OCI-LY1 (cell line): Measurements from ENCODE around the gene OGG1.

Source experiments
- H2AFZ ChIP-seq: fragments of 200-600 bp; sonication (generic), shearing (Covaris generic); 2 replicates; pipeline ENCODE4 v1.6.0; 2014; ENCODE audit warnings: antibody characterized with exemption, mild to moderate bottlenecking, low read length
- H3F3A ChIP-seq: fragments of 200-600 bp; sonication (generic), shearing (Covaris generic); 2 replicates; pipeline ENCODE4 v1.6.0; 2014; ENCODE audit warnings: mild to moderate bottlenecking, antibody characterized with exemption, low read length, moderate library complexity; ENCODE audit not compliant: insufficient read depth
- H3K27ac ChIP-seq: fragments of 200-600 bp; sonication (generic); 2 replicates; pipeline ENCODE4 v1.5.1; 2014; ENCODE audit warnings: low read length, mixed run types, mild to moderate bottlenecking, low read depth; ENCODE audit not compliant: poor library complexity, severe bottlenecking
- H3K27me3 ChIP-seq: fragments of 200-600 bp; sonication (generic); 2 replicates; pipeline ENCODE4 v1.6.0; 2014; ENCODE audit warnings: antibody characterized with exemption, mild to moderate bottlenecking, low read length, moderate library complexity; ENCODE audit not compliant: insufficient read depth
- H3K36me3 ChIP-seq: fragments of 200-600 bp; sonication (generic); 2 replicates; pipeline ENCODE4 v1.6.1; 2014; ENCODE audit warnings: mild to moderate bottlenecking, antibody characterized with exemption, low read length, moderate library complexity, mixed read lengths; ENCODE audit not compliant: insufficient read depth
- H3K4me1 ChIP-seq: fragments of 200-600 bp; sonication (generic); 2 replicates; pipeline ENCODE4 v1.5.1; 2014; ENCODE audit warnings: mild to moderate bottlenecking, low read length, moderate library complexity; ENCODE audit not compliant: insufficient read depth, severe bottlenecking
- H3K4me2 ChIP-seq: fragments of 200-600 bp; sonication (generic), shearing (Covaris generic); 2 replicates; pipeline ENCODE4 v1.6.1; 2014; ENCODE audit warnings: low read length
- H3K4me3 ChIP-seq: fragments of 200-600 bp; sonication (generic); 2 replicates; pipeline ENCODE4 v1.5.1; 2014; ENCODE audit warnings: low read length, low read depth, mild to moderate bottlenecking, mixed read lengths; ENCODE audit not compliant: poor library complexity, severe bottlenecking
- H3K79me2 ChIP-seq: fragments of 200-600 bp; shearing (Covaris generic); 2 replicates; pipeline ENCODE4 v1.6.1; 2016; ENCODE audit warnings: mixed run types, low read length, mixed read lengths; ENCODE audit not compliant: insufficient read depth
- H3K9ac ChIP-seq: fragments of 200-600 bp; sonication (generic), shearing (Covaris generic); 2 replicates; pipeline ENCODE4 v1.6.1; 2014; ENCODE audit warnings: mild to moderate bottlenecking, low read length, mixed read lengths
- H3K9me2 ChIP-seq: fragments of 200-600 bp; sonication (generic), shearing (Covaris generic); 2 replicates; pipeline ENCODE4 v1.6.1; 2014; ENCODE audit warnings: low read depth, mild to moderate bottlenecking, low read length, mixed read lengths
- H3K9me3 ChIP-seq: fragments of 200-600 bp; shearing (Covaris generic); 2 replicates; pipeline ENCODE4 v1.6.1; 2014; ENCODE audit warnings: low read length, mixed read lengths
- H4K20me1 ChIP-seq: fragments of 200-600 bp; sonication (generic), shearing (Covaris generic); 2 replicates; pipeline ENCODE4 v1.6.0; 2016; ENCODE audit warnings: mild to moderate bottlenecking, low read length; ENCODE audit not compliant: insufficient read depth
- EZH2 ChIP-seq: fragments of 200-600 bp; sonication (generic), shearing (Covaris generic); IDR thresholded peaks from 2 replicates; pipeline ENCODE4 v1.8.0; 2017; ENCODE audit warnings: borderline replicate concordance, mixed run types, mild to moderate bottlenecking, antibody characterized with exemption, low read length, moderate library complexity, mixed read lengths
- TF ChIP-seq, protein P1 (sequence below): fragments of 200-600 bp; sonication (generic), shearing (Covaris generic); IDR thresholded peaks from 2 replicates; pipeline ENCODE4 v1.5.1; 2017; ENCODE audit warnings: mild to moderate bottlenecking, antibody characterized with exemption, low read length, moderate library complexity, mixed read lengths

Gene OGG1

DNA sequence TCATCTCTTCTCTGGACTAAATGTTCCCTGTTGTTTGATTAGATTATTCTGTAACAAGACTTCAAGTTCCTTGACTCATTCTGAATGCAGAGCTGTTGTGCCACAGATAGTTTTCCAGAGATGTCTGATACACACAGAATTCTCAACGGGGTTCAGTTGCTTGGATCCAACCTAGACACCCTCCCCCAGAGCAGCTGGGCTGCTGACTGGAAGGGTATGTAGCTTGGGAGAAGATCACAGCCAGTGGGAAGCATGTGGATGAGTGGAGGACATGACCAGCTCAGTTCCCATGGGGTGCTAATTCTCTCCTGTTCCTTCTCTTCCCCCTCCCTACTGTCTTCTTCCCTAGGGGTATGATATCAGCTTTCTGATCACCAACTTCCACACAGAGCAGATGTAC, 53.7 kb downstream of the OGG1 start:
- no peaks in the 10 kb centered on the region for H3K27me3 ChIP-seq
- no peak overlapping the region for H3K9ac ChIP-seq
- H4K20me1 ChIP-seq = no peaks in the 10 kb centered on the region
- no peak for TF ChIP-seq EZH2
- TF ChIP-seq, protein P1, sequence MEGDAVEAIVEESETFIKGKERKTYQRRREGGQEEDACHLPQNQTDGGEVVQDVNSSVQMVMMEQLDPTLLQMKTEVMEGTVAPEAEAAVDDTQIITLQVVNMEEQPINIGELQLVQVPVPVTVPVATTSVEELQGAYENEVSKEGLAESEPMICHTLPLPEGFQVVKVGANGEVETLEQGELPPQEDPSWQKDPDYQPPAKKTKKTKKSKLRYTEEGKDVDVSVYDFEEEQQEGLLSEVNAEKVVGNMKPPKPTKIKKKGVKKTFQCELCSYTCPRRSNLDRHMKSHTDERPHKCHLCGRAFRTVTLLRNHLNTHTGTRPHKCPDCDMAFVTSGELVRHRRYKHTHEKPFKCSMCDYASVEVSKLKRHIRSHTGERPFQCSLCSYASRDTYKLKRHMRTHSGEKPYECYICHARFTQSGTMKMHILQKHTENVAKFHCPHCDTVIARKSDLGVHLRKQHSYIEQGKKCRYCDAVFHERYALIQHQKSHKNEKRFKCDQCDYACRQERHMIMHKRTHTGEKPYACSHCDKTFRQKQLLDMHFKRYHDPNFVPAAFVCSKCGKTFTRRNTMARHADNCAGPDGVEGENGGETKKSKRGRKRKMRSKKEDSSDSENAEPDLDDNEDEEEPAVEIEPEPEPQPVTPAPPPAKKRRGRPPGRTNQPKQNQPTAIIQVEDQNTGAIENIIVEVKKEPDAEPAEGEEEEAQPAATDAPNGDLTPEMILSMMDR = no peak
- H3K4me2 ChIP-seq = no peak overlapping the region
- H3K27ac ChIP-seq = no peak overlapping the region
- peaks cover 90% of the 10 kb centered on the region for H3K36me3 ChIP-seq
- H3K9me3 ChIP-seq = no peaks in the 10 kb centered on the region
- H3K79me2 ChIP-seq = no peaks in the 10 kb centered on the region
- H2AFZ ChIP-seq = no peak overlapping the region
- peaks cover under 1% of the 10 kb centered on the region for H3K4me1 ChIP-seq
- H3F3A ChIP-seq = peaks cover under 1% of the 10 kb centered on the region; the same call in 1 of the 2 replicates
- H3K4me3 ChIP-seq = no peak overlapping the region
- H3K9me2 ChIP-seq = no peaks in the 10 kb centered on the region

DNA sequence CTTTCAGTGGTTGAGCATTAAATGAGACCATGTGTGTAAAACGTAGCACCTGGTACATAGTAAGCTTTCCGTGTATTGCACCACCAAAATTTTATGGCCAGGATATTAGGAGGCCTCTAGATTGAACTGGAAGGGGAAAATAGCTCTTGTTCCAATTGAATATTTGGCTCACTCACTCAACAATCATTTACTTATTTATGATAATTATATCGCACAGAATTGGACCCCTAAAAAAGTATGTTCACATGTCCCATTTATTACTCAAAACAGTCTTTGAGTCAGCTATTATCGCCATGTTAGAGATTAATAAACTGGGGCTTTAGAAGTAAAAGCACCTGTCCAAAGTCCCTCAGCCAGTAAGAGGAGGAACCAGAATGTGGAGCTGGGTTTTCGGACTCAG, 55.2 kb downstream of the OGG1 start:
- H4K20me1 ChIP-seq = no peaks in the 10 kb centered on the region
- H3K9me3 ChIP-seq = no peaks in the 10 kb centered on the region
- no peak overlapping the region for H3K27ac ChIP-seq
- H3K9me2 ChIP-seq = no peaks in the 10 kb centered on the region
- H3K9ac ChIP-seq = no peak overlapping the region
- H3K4me3 ChIP-seq = no peak overlapping the region
- H3K4me2 ChIP-seq = no peak overlapping the region
- H3K36me3 ChIP-seq = peaks cover 82% of the 10 kb centered on the region
- H3K4me1 ChIP-seq = peaks cover 16% of the 10 kb centered on the region
- H3K27me3 ChIP-seq = no peaks in the 10 kb centered on the region
- no peaks in the 10 kb centered on the region for H3K79me2 ChIP-seq
- no peak overlapping the region for H2AFZ ChIP-seq
- H3F3A ChIP-seq = peaks cover 4% of the 10 kb centered on the region; the same call in 1 of the 2 replicates
- TF ChIP-seq EZH2 = no peak
- TF ChIP-seq, protein P1 = no peak

DNA sequence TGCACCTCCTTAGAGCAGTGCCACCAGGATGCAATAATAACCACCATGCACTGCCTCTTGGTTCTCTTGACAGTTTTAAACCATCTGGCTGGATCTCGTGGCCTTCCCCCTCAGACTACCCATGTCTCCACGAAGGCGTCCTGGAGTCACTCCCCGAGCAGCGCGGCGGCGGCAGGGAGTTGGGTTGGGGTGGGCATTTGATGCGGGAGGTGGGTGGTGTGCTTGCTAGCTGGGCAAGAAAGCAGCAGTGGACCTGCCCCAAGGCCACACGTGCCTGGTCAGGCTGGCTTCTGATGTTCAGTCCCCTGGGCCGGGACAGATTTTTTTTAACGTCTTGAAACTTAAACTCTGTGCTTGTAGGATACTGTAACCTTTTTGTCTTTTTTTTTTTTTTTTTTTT, 56.4 kb downstream of the OGG1 start:
- no peaks in the 10 kb centered on the region for H3K9me3 ChIP-seq
- TF ChIP-seq EZH2 = no peak
- TF ChIP-seq, protein P1 = no peak
- peaks cover 4% of the 10 kb centered on the region; the same call in 1 of the 2 replicates for H3F3A ChIP-seq
- no peak overlapping the region for H3K27ac ChIP-seq
- no peaks in the 10 kb centered on the region for H4K20me1 ChIP-seq
- no peak overlapping the region for H2AFZ ChIP-seq
- H3K27me3 ChIP-seq = no peaks in the 10 kb centered on the region
- peaks cover 70% of the 10 kb centered on the region for H3K36me3 ChIP-seq
- H3K4me3 ChIP-seq = no peak overlapping the region
- no peaks in the 10 kb centered on the region for H3K9me2 ChIP-seq
- no peak overlapping the region for H3K9ac ChIP-seq
- no peaks in the 10 kb centered on the region for H3K79me2 ChIP-seq
- peaks cover 21% of the 10 kb centered on the region for H3K4me1 ChIP-seq
- no peak overlapping the region for H3K4me2 ChIP-seq
